ENCODE measurements around the gene ZNF507.

Gene ZNF507

GRCh38 chr19:32345261-32346207 is at the start of gene ZNF507:
Gene ZNF507, plus strand, starts transcription at chr19:32345610. Its CDS starts 7,221 bp downstream, at chr19:32352831.
- no peaks in the 10 kb centered on the region for H3K9me3 ChIP-seq (ENCODE audit: insufficient read depth, low read depth, low read length)
- peak within 1 kb of the TSS; percentile 98 for H3K9ac ChIP-seq (ENCODE audit: low read depth, low read length)
- H3K4me3 ChIP-seq (ENCODE audit: low read length): peak within 1 kb of the TSS; percentile 96
- peak within 1 kb of the TSS; percentile 76 for H3K27ac ChIP-seq (ENCODE audit: low read length)
- no peaks in the 10 kb centered on the region for H3K27me3 ChIP-seq (ENCODE audit: insufficient read depth, low read length)
- 0 out of 2 replicates have a peak, but pooled peaks cover 3% of the 10 kb centered on the region for H3K4me1 ChIP-seq (ENCODE audit: insufficient read depth, low read length)
- H3K36me3 ChIP-seq (ENCODE audit: insufficient read depth, low read depth, low read length): peaks cover 36% of the 10 kb centered on the region

- H3K4me1 ChIP-seq (ENCODE audit: insufficient read depth, low read length): no peaks in the 10 kb centered on the region
- no peak overlapping the region for H3K4me3 ChIP-seq (ENCODE audit: low read length)
- no peaks in the 10 kb centered on the region for H3K27me3 ChIP-seq (ENCODE audit: insufficient read depth, low read length)
- H3K27ac ChIP-seq (ENCODE audit: low read length): no peak overlapping the region
- no peaks in the 10 kb centered on the region for H3K36me3 ChIP-seq (ENCODE audit: insufficient read depth, low read depth, low read length)
- H3K9me3 ChIP-seq (ENCODE audit: insufficient read depth, low read depth, low read length): no peaks in the 10 kb centered on the region; the same call in 1 of the 2 replicates
- no peak overlapping the region for H3K9ac ChIP-seq (ENCODE audit: low read depth, low read length)
These were observed 48.7 kb upstream of the ZNF507 start for GRCh38 chr19:32296694-32297093.

- H3K9ac ChIP-seq (ENCODE audit: low read depth, low read length): no peak overlapping the region
- no peaks in the 10 kb centered on the region; the same call in 1 of the 2 replicates for H3K4me1 ChIP-seq (ENCODE audit: insufficient read depth, low read length)
- H3K4me3 ChIP-seq (ENCODE audit: low read length): no peak overlapping the region
- peaks cover 6% of the 10 kb centered on the region for H3K9me3 ChIP-seq (ENCODE audit: insufficient read depth, low read depth, low read length)
- no peaks in the 10 kb centered on the region for H3K27me3 ChIP-seq (ENCODE audit: insufficient read depth, low read length)
- H3K36me3 ChIP-seq (ENCODE audit: insufficient read depth, low read depth, low read length): no peaks in the 10 kb centered on the region
- H3K27ac ChIP-seq (ENCODE audit: low read length): no peak overlapping the region
These were observed 42.6 kb upstream of the ZNF507 start for GRCh38 chr19:32302778-32303177.

GRCh38 chr19:32303193-32303592 is 42.2 kb upstream of the ZNF507 start:
- Histone ChIP-seq H3K4me1 (ENCODE audit: insufficient read depth, low read length) (peaks cover 2% of the 10 kb centered on the region; the same call in 1 of the 2 replicates), H3K36me3 (ENCODE audit: insufficient read depth, low read depth, low read length) (no peaks in the 10 kb centered on the region), H3K27me3 (ENCODE audit: insufficient read depth, low read length) (no peaks in the 10 kb centered on the region), H3K9ac (ENCODE audit: low read depth, low read length) (no peak overlapping the region), H3K27ac (ENCODE audit: low read length) (no peak overlapping the region), H3K9me3 (ENCODE audit: insufficient read depth, low read depth, low read length) (peaks cover 6% of the 10 kb centered on the region), H3K4me3 (ENCODE audit: low read length) (no peak overlapping the region)

- no peaks in the 10 kb centered on the region for H3K36me3 ChIP-seq (ENCODE audit: insufficient read depth, low read depth, low read length)
- H3K9me3 ChIP-seq (ENCODE audit: insufficient read depth, low read depth, low read length): peaks cover 5% of the 10 kb centered on the region; the same call in 1 of the 2 replicates
- H3K27me3 ChIP-seq (ENCODE audit: insufficient read depth, low read length): no peaks in the 10 kb centered on the region
- peaks cover 8% of the 10 kb centered on the region; the same call in 1 of the 2 replicates for H3K4me1 ChIP-seq (ENCODE audit: insufficient read depth, low read length)
- H3K9ac ChIP-seq (ENCODE audit: low read depth, low read length): no peak overlapping the region
- no peak overlapping the region for H3K4me3 ChIP-seq (ENCODE audit: low read length)
- no peak overlapping the region for H3K27ac ChIP-seq (ENCODE audit: low read length)
These were observed 37.8 kb upstream of the ZNF507 start for GRCh38 chr19:32307591-32307990.

GRCh38 chr19:32308431-32309077 is 36.9 kb upstream of the ZNF507 start:
- H3K4me1 ChIP-seq (ENCODE audit: insufficient read depth, low read length): peaks cover 8% of the 10 kb centered on the region; the same call in 1 of the 2 replicates
- no peak overlapping the region for H3K27ac ChIP-seq (ENCODE audit: low read length)
- no peaks in the 10 kb centered on the region for H3K36me3 ChIP-seq (ENCODE audit: insufficient read depth, low read depth, low read length)
- H3K4me3 ChIP-seq (ENCODE audit: low read length): no peak overlapping the region; the same call in 1 of the 2 replicates
- no peaks in the 10 kb centered on the region for H3K27me3 ChIP-seq (ENCODE audit: insufficient read depth, low read length)
- H3K9me3 ChIP-seq (ENCODE audit: insufficient read depth, low read depth, low read length): no peaks in the 10 kb centered on the region
- no peak overlapping the region; the same call in 1 of the 2 replicates for H3K9ac ChIP-seq (ENCODE audit: low read depth, low read length)

- Histone ChIP-seq H3K36me3 (ENCODE audit: insufficient read depth, low read depth, low read length) (no peaks in the 10 kb centered on the region), H3K27me3 (ENCODE audit: insufficient read depth, low read length) (no peaks in the 10 kb centered on the region), H3K9me3 (ENCODE audit: insufficient read depth, low read depth, low read length) (no peaks in the 10 kb centered on the region), H3K9ac (ENCODE audit: low read depth, low read length) (no peak overlapping the region), H3K4me1 (ENCODE audit: insufficient read depth, low read length) (peaks cover 8% of the 10 kb centered on the region; the same call in 1 of the 2 replicates), H3K27ac (ENCODE audit: low read length) (no peak overlapping the region), H3K4me3 (ENCODE audit: low read length) (no peak overlapping the region)
These were observed 35.6 kb upstream of the ZNF507 start for GRCh38 chr19:32309711-32310390.

- H3K36me3 ChIP-seq (ENCODE audit: insufficient read depth, low read depth, low read length): no peaks in the 10 kb centered on the region
- no peak overlapping the region for H3K27ac ChIP-seq (ENCODE audit: low read length)
- no peaks in the 10 kb centered on the region for H3K9me3 ChIP-seq (ENCODE audit: insufficient read depth, low read depth, low read length)
- peaks cover 8% of the 10 kb centered on the region; the same call in 1 of the 2 replicates for H3K4me1 ChIP-seq (ENCODE audit: insufficient read depth, low read length)
- no peak overlapping the region for H3K4me3 ChIP-seq (ENCODE audit: low read length)
- no peak overlapping the region for H3K9ac ChIP-seq (ENCODE audit: low read depth, low read length)
- no peaks in the 10 kb centered on the region for H3K27me3 ChIP-seq (ENCODE audit: insufficient read depth, low read length)
These were observed 34.0 kb upstream of the ZNF507 start for GRCh38 chr19:32311371-32311770.

GRCh38 chr19:32313569-32314265 is 31.7 kb upstream of the ZNF507 start:
- H3K4me1 ChIP-seq (ENCODE audit: insufficient read depth, low read length): peaks cover 6% of the 10 kb centered on the region

GRCh38 chr19:32316034-32316433 is 29.4 kb upstream of the ZNF507 start:
- H3K27ac ChIP-seq (ENCODE audit: low read length): no peak overlapping the region
- H3K4me1 ChIP-seq (ENCODE audit: insufficient read depth, low read length): peaks cover 6% of the 10 kb centered on the region; the same call in 1 of the 2 replicates
- no peak overlapping the region for H3K4me3 ChIP-seq (ENCODE audit: low read length)
- no peak overlapping the region for H3K9ac ChIP-seq (ENCODE audit: low read depth, low read length)
- H3K9me3 ChIP-seq (ENCODE audit: insufficient read depth, low read depth, low read length): no peaks in the 10 kb centered on the region
- no peaks in the 10 kb centered on the region for H3K27me3 ChIP-seq (ENCODE audit: insufficient read depth, low read length)
- H3K36me3 ChIP-seq (ENCODE audit: insufficient read depth, low read depth, low read length): no peaks in the 10 kb centered on the region

More at GRCh38 chr19:32313569-32314265, 31.7 kb upstream of the ZNF507 start:
- Histone ChIP-seq H3K9me3 (ENCODE audit: insufficient read depth, low read depth, low read length) (no peaks in the 10 kb centered on the region), H3K27ac (ENCODE audit: low read length) (no peak overlapping the region), H3K4me3 (ENCODE audit: low read length) (no peak overlapping the region), H3K27me3 (ENCODE audit: insufficient read depth, low read length) (no peaks in the 10 kb centered on the region), H3K36me3 (ENCODE audit: insufficient read depth, low read depth, low read length) (no peaks in the 10 kb centered on the region), H3K9ac (ENCODE audit: low read depth, low read length) (no peak overlapping the region)

GRCh38 chr19:32317086-32317485 is 28.3 kb upstream of the ZNF507 start:
- H3K9me3 ChIP-seq (ENCODE audit: insufficient read depth, low read depth, low read length): no peaks in the 10 kb centered on the region
- no peak overlapping the region for H3K4me3 ChIP-seq (ENCODE audit: low read length)
- no peak overlapping the region for H3K27ac ChIP-seq (ENCODE audit: low read length)
- no peaks in the 10 kb centered on the region for H3K27me3 ChIP-seq (ENCODE audit: insufficient read depth, low read length)
- peak overlapping the region; percentile 33; the same call in 1 of the 2 replicates for H3K9ac ChIP-seq (ENCODE audit: low read depth, low read length)
- H3K4me1 ChIP-seq (ENCODE audit: insufficient read depth, low read length): peaks cover 6% of the 10 kb centered on the region; the same call in 1 of the 2 replicates
- H3K36me3 ChIP-seq (ENCODE audit: insufficient read depth, low read depth, low read length): no peaks in the 10 kb centered on the region
